IMR-90 (cell line): ENCODE results near the gene TTYH3. TPM values are rescaled to one million over a fixed set of nuclear protein-coding genes. Genes with fewer than 3 reads are reported as not detected.

ENCODE experiments used
- ATAC-seq: fragments of 200-7000 bp; cut with Tn5 transposase; 2 replicates; pipeline ENCODE4 v1.9.1; 2020; ENCODE audit warnings: low read depth, mild to moderate bottlenecking, moderate library complexity
- BruUV-seq: library from RNA; stranded (reverse); fragments of 400-500 nt; replicated peaks from 2 replicates; lab custom pipeline; 2021; lab: Mats Ljungman, UMichigan
- CTCF ChIA-PET: fragments of 300-600 bp; formaldehyde crosslinking; extraction: SDS; loops from one replicate; lab custom pipeline; 2021; ENCODE audit warnings: antibody characterized with exemption; lab: Yijun Ruan, JAX
- POLR2A ChIA-PET: fragments of 300-600 bp; sonication (Branson Sonifier 250); formaldehyde crosslinking; loops from one replicate; lab custom pipeline; 2022; ENCODE audit warnings: antibody characterized with exemption; ENCODE audit not compliant: unreplicated experiment; lab: Charles Lee
- DNase-seq: peaks from one replicate; pipeline ENCODE4 v3.0.0; 2013
- H2AFZ ChIP-seq: replicated peaks from 2 replicates; pipeline ENCODE3; 2013; ENCODE audit warnings: low read length, mild to moderate bottlenecking; ENCODE audit not compliant: poor library complexity
- H2AK5ac ChIP-seq: 2 replicates; pipeline ENCODE4 v1.6.1; 2013; ENCODE audit warnings: low read depth, low read length, inconsistent platforms
- H2AK9ac ChIP-seq: replicated peaks from 2 replicates; pipeline ENCODE3; 2013; ENCODE audit warnings: mild to moderate bottlenecking, low read depth, low read length, moderate library complexity; ENCODE audit not compliant: poor library complexity
- H2BK120ac ChIP-seq: 2 replicates; pipeline ENCODE4 v1.6.1; 2013; ENCODE audit warnings: low read depth, low read length, inconsistent platforms
- H2BK15ac ChIP-seq: 3 replicates; pipeline ENCODE4 v1.6.1; 2013; ENCODE audit warnings: low read depth, low read length, inconsistent platforms
- H2BK20ac ChIP-seq: 2 replicates; pipeline ENCODE4 v1.6.1; 2013; ENCODE audit warnings: low read depth, mild to moderate bottlenecking, inconsistent platforms, low read length, moderate library complexity
- H2BK5ac ChIP-seq: 2 replicates; pipeline ENCODE4 v1.6.1; 2013; ENCODE audit warnings: mild to moderate bottlenecking, low read depth, low read length, inconsistent platforms; ENCODE audit not compliant: poor library complexity, severe bottlenecking
- H3K14ac ChIP-seq: replicated peaks from 2 replicates; pipeline ENCODE4 v1.6.1; 2013; ENCODE audit warnings: low read depth, low read length, inconsistent platforms
- H3K18ac ChIP-seq: 2 replicates; pipeline ENCODE4 v1.6.1; 2013; ENCODE audit warnings: low read depth, low read length, control low read depth
- H3K23ac ChIP-seq: 2 replicates; pipeline ENCODE4 v1.6.1; 2013; ENCODE audit warnings: low read depth, low read length, inconsistent platforms
- H3K27ac ChIP-seq: 2 replicates; pipeline ENCODE4 v1.5.1; 2013; ENCODE audit warnings: mild to moderate bottlenecking, control low read depth, low read length; ENCODE audit not compliant: insufficient read depth
- H3K27me3 ChIP-seq: 2 replicates; pipeline ENCODE4 v1.6.1; 2013; ENCODE audit warnings: low read length; ENCODE audit not compliant: control insufficient read depth, insufficient read depth
- H3K36me3 ChIP-seq: 2 replicates; pipeline ENCODE4 v1.6.1; 2013; ENCODE audit warnings: low read length, mixed read lengths; ENCODE audit not compliant: control insufficient read depth, insufficient read depth
- H3K4ac ChIP-seq: 2 replicates; pipeline ENCODE4 v1.6.1; 2013; ENCODE audit warnings: low read depth, low read length, inconsistent platforms
- H3K4me1 ChIP-seq: 2 replicates; pipeline ENCODE4 v1.6.1; 2013; ENCODE audit warnings: low read length, mixed read lengths; ENCODE audit not compliant: control insufficient read depth, insufficient read depth
- H3K4me2 ChIP-seq: 2 replicates; pipeline ENCODE4 v1.6.1; 2013; ENCODE audit warnings: low read depth, mild to moderate bottlenecking, control low read depth, low read length, moderate library complexity
- H3K4me3 ChIP-seq: 2 replicates; pipeline ENCODE4 v1.5.1; 2013; ENCODE audit warnings: low read depth, mild to moderate bottlenecking, control low read depth, low read length, moderate library complexity; ENCODE audit not compliant: insufficient read depth
- H3K56ac ChIP-seq: 2 replicates; pipeline ENCODE4 v1.6.1; 2013; ENCODE audit warnings: low read length, inconsistent platforms; ENCODE audit not compliant: insufficient read depth; ENCODE audit errors: extremely low read depth
- H3K79me1 ChIP-seq, 2 experiments: 2 replicates each; pipeline ENCODE4 v1.6.1; 2013; ENCODE audit warnings: low read length in 2 of 2, inconsistent platforms in 1 of 2, low read depth in 1 of 2
- H3K9ac ChIP-seq: 2 replicates; pipeline ENCODE4 v1.6.1; 2013; ENCODE audit warnings: low read depth, low read length, control low read depth
- H3K9me1 ChIP-seq: 2 replicates; pipeline ENCODE4 v1.6.1; 2013; ENCODE audit warnings: low read length, inconsistent platforms; ENCODE audit not compliant: insufficient read depth
- H3K9me3 ChIP-seq: 2 replicates; pipeline ENCODE4 v1.6.1; 2013; ENCODE audit warnings: low read length; ENCODE audit not compliant: control insufficient read depth, insufficient read depth
- H4K20me1 ChIP-seq: 2 replicates; pipeline ENCODE4 v1.6.1; 2013; ENCODE audit warnings: low read length, inconsistent platforms; ENCODE audit not compliant: insufficient read depth
- H4K5ac ChIP-seq: 2 replicates; pipeline ENCODE4 v1.6.1; 2013; ENCODE audit warnings: mild to moderate bottlenecking, low read depth, low read length, control low read depth
- H4K8ac ChIP-seq, 2 experiments: 2 replicates each; pipeline ENCODE4 v1.6.1; 2013; ENCODE audit warnings: low read depth in 2 of 2, low read length in 2 of 2, control low read depth in 1 of 2, inconsistent platforms in 1 of 2
- H4K91ac ChIP-seq: 2 replicates; pipeline ENCODE4 v1.6.1; 2013; ENCODE audit warnings: low read depth, low read length, inconsistent platforms; ENCODE audit not compliant: insufficient read depth
- CEBPB ChIP-seq: IDR thresholded peaks from 2 replicates; pipeline ENCODE4 v1.6.1; 2012; ENCODE audit warnings: low read depth, low read length, improper control_type of control experiment
- RCOR1 ChIP-seq: IDR thresholded peaks from 2 replicates; pipeline ENCODE4 v1.6.1; 2012; ENCODE audit warnings: mild to moderate bottlenecking, low read length, improper control_type of control experiment; ENCODE audit not compliant: insufficient replicate concordance
- SMC3 ChIP-seq: fragments of 150-350 bp; IDR thresholded peaks from 2 replicates; pipeline ENCODE4 v1.6.1; 2016; ENCODE audit warnings: low read depth, mild to moderate bottlenecking, antibody characterized with exemption, low read length, moderate library complexity
- WGBS, 2 experiments: methylation state at CpG; one replicate each; pipeline versions ENCODE4 v1.1.5 to v1.1.7; 2013; ENCODE audit warnings: missing lambda C conversion rate in 2 of 2; ENCODE audit not compliant: insufficient read length in 1 of 2; ENCODE audit errors: extremely low coverage in 2 of 2; 5-methylcytosine and 5-hydroxymethylcytosine counted together
- dilution Hi-C: fragments of 300-500 bp; cut with HindIII; formaldehyde crosslinking; loops from one replicate; pipeline ENCODE4 v1.14.3; 2018; ENCODE audit warnings: low sequenced_read_pairs; ENCODE audit not compliant: unreplicated experiment
- in situ Hi-C: fragments of 300-500 bp; cut with MboI; formaldehyde crosslinking; loops from 3 replicates; pipeline ENCODE4 v1.14.3; 2019; ENCODE audit warnings: low sequenced_read_pairs, inconsistent platforms, mixed read lengths
- intact Hi-C: fragments of 100-400 bp; cut with micrococcal nuclease; formaldehyde crosslinking; loops from 2 replicates; pipeline ENCODE4 v1.10.0; 2022
- polyA plus RNA-seq, 3 experiments: library from polyadenylated mRNA; depleted of rRNA; stranded (reverse); fragments of >200 nt; gene quantifications; 2 replicates each; pipeline ENCODE4 v1.2.3, GENCODE V29; 2012; ENCODE audit warnings: low replicate concordance in 1 of 3
- total RNA-seq: library from RNA; depleted of rRNA; stranded (reverse); fragments of >200 nt; gene quantifications from 2 replicates; pipeline ENCODE4 v1.2.3, GENCODE V29; 2012
- TF ChIP-seq, protein P1 (sequence below): fragments of 150-350 bp; IDR thresholded peaks from 2 replicates; pipeline ENCODE4 v1.6.1; 2017; ENCODE audit warnings: mild to moderate bottlenecking, antibody characterized with exemption, low read length, low read depth

TTYH3 gene
- total and polyA plus RNA-seq, 2 of the 4 experiments (the other 2 are of a cell fraction): 5.6 to 82.6 TPM

DNA sequence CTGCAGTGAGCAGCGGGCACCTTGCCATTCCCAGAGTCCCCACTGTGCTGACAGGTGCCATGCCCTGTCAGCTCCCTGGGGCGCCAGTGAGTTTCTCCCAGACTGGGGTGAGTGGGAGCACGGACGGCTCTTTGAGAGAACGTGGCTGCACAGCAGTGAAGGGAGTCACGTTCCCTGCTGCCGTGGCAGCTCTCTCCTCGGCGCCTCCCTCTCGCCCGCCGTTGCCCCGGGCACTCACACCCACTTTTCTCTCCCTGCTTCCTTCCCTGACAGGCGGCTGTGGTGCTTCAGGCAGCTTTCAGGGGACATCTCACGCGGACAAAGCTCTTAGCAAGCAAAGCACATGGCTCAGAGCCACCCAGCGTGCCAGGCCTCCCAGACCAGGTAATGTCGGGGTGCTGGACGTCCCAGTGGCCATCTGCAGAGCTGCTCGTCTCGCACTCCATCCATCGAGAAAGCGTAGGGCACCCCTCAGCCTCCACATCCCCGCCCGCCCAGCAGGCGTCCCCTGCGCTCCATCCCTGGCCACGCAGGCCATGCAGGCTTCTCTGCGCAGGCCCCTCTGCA is 27.1 kb upstream of the TTYH3 start:
- no peak overlapping the region for H3K23ac ChIP-seq
- in situ Hi-C loops (no loop called here), dilution Hi-C loops (no loop called here), intact Hi-C loops (no loop called here)
- no peak overlapping the region for H3K14ac ChIP-seq
- H3K56ac ChIP-seq: no peak overlapping the region
- no peak overlapping the region for H2BK120ac ChIP-seq
- BruUV-seq: no TSS peak
- H3K36me3 ChIP-seq: peaks cover 9% of the 10 kb centered on the region; the same call in 1 of the 2 replicates
- H3K79me1 ChIP-seq: no peaks in the 10 kb centered on the region
- no peaks in the 10 kb centered on the region for H3K4me1 ChIP-seq
- H4K8ac ChIP-seq: no peak overlapping the region
- H2AK5ac ChIP-seq: no peak overlapping the region
- ATAC-seq (no peak), DNase-seq (no peak)
- H3K9me1 ChIP-seq: no peaks in the 10 kb centered on the region
- no peaks in the 10 kb centered on the region for H4K20me1 ChIP-seq
- no peaks in the 10 kb centered on the region for H3K27me3 ChIP-seq
- H3K27ac ChIP-seq: no peak overlapping the region
- H4K5ac ChIP-seq: no peak overlapping the region
- H3K4ac ChIP-seq: no peak overlapping the region
- POLR2A ChIA-PET: no interaction called here
- no peak overlapping the region for H4K91ac ChIP-seq
- no peak overlapping the region for H3K18ac ChIP-seq
- CTCF ChIA-PET: no interaction called here
- no peak overlapping the region for H2BK5ac ChIP-seq
- H2BK15ac ChIP-seq: no peak overlapping the region
- 95% methylated on average over 29 of the region's 29 CpGs; no CpG with 5 or more reads in 1 of the 2 experiments for WGBS, 2 experiments
- H3K9me3 ChIP-seq: no peaks in the 10 kb centered on the region
- H2BK20ac ChIP-seq: no peak overlapping the region
- no peak overlapping the region for H2AK9ac ChIP-seq
- no peak overlapping the region for H3K4me3 ChIP-seq
- TF ChIP-seq, protein P1, sequence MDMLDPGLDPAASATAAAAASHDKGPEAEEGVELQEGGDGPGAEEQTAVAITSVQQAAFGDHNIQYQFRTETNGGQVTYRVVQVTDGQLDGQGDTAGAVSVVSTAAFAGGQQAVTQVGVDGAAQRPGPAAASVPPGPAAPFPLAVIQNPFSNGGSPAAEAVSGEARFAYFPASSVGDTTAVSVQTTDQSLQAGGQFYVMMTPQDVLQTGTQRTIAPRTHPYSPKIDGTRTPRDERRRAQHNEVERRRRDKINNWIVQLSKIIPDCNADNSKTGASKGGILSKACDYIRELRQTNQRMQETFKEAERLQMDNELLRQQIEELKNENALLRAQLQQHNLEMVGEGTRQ: no peak
- TF ChIP-seq RCOR1 (no peak), SMC3 (no peak), CEBPB (no peak)
- no peak overlapping the region for H2AFZ ChIP-seq
- H3K9ac ChIP-seq: no peak overlapping the region
- no peak overlapping the region for H3K4me2 ChIP-seq
